Panc1 (cell line): Measurements from ENCODE around the gene NIPSNAP2.

Experiments
- CTCF ChIP-seq: fragments of 450-650 bp; IDR thresholded peaks from 2 replicates; pipeline ENCODE4 v1.5.1; 2017; ENCODE audit warnings: mild to moderate bottlenecking
- POLR2AphosphoS5 ChIP-seq: IDR thresholded peaks from 2 replicates; pipeline ENCODE4 v1.6.1; 2012; ENCODE audit warnings: mild to moderate bottlenecking, low read depth, low read length, moderate library complexity
- REST ChIP-seq, 2 experiments: IDR thresholded peaks; 2 replicates each; pipeline ENCODE4 v1.6.1; 2011 to 2012; ENCODE audit warnings: low read depth in 2 of 2, control low read depth in 1 of 2, low read length in 1 of 2, mild to moderate bottlenecking in 1 of 2, moderate library complexity in 1 of 2; ENCODE audit not compliant: insufficient read depth in 1 of 2
- SIN3A ChIP-seq: IDR thresholded peaks from 2 replicates; pipeline ENCODE4 v1.6.1; 2012; ENCODE audit warnings: low read depth, mild to moderate bottlenecking, low read length, moderate library complexity, borderline replicate concordance; ENCODE audit not compliant: insufficient read depth
- TCF7L2 ChIP-seq: IDR thresholded peaks from 2 replicates; pipeline ENCODE4 v1.6.1; 2011; ENCODE audit warnings: mild to moderate bottlenecking, low read depth, low read length, inconsistent platforms

- TF ChIP-seq CTCF, result no peak
- no peak for TF ChIP-seq POLR2AphosphoS5
- no peak for TF ChIP-seq REST (IDR thresholded peaks at IDR 0.05; ENCODE audit: insufficient read depth in 1 of 2, low read depth in 2 of 2, low read length in 1 of 2)
- TF ChIP-seq TCF7L2, result no peak
- TF ChIP-seq SIN3A, result no peak
These were observed 7.2 kb upstream of the NIPSNAP2 start for GRCh38 chr7:55957190-55957589.
